Measurements from ENCODE around the gene CDH4.

CDH4 gene

DNA sequence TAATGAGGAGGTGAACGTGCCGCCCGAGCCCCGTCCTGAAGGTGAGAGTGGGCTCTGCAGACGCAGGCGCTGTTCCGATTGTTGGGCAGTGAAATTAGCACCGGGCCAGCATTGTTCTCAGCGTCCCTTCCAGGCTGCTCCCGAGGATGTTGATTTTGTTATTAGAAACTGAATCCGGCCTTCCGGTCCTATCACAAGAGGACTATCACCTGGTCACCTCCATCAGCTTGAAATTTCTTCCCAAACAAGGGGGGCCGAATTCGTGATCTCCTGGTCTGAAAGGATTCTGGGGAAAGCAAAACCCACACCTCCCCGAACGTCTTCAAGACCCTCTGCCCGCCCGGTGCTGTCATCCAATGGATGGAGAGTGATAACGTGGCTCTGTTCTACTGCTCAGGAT is 627.6 kb downstream of the CDH4 start:
- DNase-seq = no peak

DNA sequence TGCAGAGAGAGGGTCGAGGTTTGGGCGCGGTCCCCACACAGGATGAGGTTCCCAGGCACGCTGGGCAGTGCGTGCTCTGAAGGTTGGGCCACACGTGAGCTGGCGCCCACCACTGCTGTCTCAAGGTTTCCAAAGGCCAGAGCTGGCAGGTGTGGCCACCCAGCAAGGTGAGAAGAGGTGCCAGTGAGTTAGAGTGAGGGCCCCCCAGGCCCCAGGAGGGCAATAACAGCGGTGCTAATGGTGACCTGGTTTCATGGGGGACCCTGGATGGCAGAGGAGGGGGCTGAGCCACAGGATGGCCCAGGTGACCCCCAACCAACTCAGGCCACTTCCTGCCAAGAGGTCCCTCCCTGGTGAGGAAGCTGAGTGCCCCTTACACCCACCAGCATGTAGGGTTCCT is 628.6 kb downstream of the CDH4 start:
- no peak for DNase-seq

DNA sequence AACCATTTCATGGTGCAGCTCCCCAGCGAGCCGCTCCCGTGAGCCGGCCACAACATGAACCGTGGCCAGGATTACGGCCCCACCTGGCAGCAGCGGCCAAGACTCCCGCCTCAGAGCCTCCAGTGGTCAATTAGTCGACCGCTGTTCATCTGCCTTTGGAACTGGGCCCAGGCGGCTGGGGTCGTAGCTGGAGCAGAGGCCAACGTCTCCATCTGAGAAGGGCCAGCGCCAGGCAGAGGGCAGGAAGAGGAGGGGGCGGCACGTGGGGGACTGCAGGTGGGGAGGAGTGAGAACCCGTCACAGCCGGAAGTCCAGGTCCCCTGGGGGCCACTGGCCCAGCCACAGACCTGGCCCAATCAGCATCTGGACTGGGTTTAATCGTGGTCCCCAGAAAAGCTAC is 629.4 kb downstream of the CDH4 start:
- no peak for DNase-seq

DNA sequence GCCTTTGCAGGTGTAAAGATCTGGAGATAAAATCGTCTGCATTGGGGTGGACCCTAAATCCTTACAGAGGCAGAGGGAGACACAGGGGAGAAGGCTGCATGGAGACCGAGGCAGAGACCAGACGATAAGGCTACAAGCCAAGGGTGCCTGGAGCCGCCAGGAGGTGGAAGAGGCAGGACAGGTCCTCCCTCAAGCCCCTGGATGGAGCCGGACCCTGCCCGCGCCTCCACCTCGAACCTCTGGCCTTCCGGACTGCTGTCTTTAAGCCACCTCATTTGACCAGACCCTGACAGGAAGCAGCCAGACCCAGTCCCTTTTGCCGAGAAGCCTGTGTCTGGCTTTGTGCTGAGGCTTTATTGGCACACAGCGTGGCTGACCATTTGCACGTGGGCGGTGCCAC is 629.8 kb downstream of the CDH4 start:
- DNase-seq = no peak

DNA sequence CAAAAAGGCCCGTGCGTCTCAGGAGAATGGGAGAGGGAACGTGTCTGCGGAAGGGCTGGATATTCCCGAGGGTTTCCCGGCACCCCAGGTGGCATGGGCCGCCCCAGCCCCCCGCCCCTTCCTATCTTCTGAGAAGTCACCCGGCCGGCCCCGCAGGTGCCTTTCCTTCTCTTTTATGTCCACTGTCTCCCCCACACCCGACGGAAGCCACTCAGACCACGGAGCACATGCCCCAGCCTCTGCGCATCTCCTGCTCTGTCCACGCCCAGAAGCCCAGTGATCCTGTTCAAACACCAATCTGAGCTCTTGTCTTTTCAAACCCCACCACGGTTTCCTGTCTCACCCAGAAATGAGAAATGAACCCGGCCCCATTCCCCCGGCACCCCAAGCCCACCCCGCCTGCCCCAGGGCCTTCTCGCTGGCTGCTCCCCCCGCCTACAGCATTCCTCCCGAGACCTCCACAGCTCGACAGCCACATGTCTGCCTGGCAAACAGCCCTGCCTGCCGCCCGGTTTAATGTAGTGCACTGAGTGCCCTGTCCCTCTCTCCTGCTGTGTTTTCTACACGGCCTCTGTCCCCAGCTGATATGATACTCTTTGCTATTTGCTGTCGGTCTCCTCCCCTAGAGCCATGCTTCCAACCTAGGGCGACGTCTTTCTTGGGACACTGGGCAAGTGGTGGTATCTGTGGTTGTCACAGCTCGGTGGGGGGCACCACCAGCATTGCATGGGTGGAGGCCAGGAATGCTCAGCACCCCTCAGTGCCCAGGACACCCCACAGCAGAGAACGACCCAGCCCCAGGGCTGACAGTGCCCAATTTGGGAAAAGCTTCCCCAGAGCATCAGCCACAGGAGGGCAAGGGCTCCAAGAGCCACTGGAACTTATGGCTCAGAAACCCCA is 630.9 kb downstream of the CDH4 start:
- no peak for DNase-seq

DNA sequence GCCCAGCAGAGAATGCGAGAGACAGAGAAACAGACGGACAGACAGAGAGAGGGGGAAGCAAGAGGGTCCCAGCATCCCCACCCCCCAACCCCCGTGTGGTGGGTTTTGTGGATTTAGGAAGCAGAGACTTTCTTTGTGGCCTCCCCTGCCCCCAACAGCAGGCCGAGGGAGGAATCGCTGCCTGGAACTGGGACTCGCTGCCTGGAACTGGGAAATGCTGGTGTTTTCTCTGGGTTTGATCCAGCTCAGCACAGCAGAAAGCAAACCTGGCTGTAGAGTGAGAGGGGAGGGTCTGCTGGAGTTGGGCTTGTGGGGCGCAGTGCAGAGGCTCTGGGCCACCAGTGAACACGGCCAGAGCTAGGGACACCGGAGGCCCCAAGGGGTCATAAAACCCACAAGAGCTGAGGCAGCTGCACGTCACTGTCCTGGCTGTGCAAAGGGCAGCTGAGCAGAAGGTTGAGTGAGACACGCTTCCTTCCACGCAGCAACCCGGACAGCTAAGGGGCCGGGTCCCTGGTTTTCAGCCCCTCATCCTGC is 631.9 kb downstream of the CDH4 start:
- no peak for DNase-seq

DNA sequence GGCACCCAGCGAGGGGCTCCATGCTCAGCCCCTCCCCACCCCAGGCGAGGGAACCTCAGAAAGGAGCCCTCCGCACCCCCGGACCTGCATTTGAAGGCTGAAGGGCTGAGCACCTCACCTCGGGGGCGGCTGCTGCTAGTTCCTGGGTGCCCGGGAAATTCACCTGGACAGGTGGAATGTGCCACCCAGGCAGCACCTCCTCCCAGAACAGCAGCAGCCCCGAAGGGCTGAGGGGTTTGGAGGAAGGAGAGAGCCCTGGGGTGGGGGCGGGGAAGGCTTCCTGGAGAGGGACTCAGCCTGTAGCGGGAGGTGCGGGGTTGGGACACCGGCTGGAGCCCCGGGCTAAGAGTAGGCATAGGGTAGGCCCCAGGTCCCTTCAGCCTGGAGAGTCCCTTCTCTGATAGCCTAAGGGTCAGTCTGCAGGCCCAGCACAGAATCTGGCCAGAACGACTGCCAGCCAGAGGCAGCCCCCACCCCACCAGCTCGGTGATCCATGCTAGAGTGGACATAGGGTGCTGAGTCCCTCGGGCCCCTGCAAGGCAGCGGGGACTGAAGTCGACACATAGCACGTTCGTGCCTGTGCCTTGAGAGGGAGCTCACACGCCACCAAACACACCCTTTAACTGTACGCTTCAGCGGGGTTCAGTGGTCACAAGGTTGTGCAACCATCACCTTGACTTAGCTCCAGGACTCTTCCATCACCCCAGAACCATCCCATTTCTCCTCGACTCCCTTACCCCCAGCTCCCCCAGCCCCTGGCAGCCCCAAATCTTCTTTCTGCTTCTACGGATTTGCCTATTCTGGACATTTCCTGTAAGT is 632.7 kb downstream of the CDH4 start:
- no peak for DNase-seq

DNA sequence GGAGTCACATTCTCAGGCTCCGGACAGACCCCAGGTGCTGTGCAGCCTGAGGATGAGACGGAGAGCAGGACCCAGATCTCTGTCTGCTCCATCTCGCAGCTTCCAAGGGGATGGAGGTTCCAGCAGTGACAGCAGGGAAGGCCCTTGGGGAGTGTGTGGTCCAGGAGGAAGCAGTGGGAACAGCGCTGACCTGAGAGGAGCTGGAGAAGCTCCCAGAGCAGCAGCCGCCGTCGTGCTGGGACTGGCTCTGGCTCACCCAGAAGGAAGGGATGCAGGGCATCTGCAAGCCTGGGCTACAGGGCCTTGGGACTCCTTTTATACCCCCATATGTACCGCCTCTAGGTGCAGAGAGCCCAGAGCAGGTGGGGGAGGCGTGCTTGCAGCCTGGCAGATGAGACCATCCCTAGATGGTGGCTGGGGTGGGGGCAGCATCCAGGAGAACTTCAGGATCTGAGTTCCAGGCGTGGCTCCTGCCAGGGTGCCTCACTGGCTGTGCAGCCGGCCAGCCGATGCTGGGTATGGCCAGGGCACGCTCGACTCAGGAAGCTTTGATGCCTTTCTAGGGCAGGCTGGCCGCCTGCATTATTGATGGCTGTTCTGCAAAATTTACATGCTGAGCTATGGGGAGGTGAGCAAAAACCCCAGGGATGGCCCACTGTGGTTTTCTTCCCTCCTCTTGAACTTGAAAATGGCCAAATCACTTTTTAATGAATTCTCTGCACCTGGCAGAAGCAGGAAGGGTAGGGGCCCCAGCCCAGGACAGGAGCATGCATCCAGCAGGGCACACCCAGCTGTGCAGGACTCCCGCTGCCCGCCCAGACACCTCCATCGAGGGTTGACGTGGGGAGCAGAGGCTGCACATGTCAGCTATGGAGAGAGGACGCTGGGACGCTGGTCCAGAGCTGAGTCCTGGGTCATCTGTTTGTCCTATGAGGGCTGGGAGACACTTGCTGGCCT is 634.0 kb downstream of the CDH4 start:
- DNase-seq = no peak

DNA sequence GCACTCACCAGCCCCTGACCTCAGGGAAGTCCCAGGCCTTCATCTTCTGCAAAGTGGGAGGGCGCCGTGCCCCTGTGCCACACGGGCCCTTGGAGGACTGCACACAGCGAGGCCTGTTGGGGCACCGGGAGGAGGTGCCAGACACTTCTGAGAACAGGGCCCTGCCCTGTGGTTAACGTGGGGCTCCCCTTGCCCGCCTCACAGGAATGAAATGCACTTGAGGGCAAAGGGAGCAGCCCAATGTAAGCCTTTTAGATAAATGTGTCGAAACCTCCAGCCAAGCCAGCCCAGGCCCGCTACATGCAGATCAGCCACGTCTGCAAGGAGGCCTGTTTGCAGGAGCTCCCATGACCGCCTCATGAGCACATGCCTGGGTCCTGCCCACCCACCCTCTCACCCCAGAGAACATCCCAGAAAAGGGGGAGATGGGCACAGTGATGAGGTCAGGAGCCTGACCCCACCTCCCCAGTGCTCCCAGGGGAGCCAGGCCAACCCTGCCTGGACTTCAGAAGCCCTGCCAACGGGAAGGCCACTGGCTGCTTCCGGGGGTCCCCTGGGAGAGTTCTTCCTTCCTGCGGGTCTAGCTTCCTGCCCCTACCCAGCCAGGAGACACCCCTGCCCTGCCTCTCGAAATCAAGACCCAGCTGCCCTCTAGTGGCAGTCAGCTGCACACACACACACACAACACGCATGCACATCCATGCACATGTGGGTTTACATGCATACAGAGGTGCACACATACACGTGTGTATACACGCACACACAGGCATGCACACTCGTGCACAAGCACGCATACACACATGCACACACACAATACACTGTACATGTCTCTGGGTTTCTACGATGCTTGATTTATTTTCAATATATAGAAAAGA is 634.9 kb downstream of the CDH4 start:
- peak; percentile 11 for DNase-seq

DNA sequence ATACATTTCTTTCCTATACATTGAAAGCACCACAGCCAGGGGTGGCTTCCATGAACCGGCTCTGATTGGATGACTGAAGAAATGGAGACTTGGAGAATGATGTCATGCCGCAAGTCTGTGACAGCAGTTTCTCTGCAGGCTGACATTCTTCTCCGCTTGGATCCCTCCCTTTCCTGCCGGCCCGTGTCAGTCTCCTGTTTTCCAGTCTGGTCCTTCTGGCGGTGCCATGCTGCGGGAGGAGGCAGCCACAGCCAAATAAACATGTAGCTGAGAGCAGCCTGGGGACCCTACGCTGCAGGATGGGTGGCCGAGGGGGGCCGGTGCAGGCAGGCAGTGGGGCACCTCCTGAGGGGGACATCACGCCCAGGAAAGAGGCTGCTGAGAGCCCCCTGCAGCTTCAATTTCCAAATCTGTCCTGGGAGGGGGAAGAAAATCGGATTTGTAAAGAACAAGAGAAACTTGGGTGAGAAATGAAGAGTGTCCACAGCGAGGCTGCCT is 635.6 kb downstream of the CDH4 start:
- DNase-seq = no peak

DNA sequence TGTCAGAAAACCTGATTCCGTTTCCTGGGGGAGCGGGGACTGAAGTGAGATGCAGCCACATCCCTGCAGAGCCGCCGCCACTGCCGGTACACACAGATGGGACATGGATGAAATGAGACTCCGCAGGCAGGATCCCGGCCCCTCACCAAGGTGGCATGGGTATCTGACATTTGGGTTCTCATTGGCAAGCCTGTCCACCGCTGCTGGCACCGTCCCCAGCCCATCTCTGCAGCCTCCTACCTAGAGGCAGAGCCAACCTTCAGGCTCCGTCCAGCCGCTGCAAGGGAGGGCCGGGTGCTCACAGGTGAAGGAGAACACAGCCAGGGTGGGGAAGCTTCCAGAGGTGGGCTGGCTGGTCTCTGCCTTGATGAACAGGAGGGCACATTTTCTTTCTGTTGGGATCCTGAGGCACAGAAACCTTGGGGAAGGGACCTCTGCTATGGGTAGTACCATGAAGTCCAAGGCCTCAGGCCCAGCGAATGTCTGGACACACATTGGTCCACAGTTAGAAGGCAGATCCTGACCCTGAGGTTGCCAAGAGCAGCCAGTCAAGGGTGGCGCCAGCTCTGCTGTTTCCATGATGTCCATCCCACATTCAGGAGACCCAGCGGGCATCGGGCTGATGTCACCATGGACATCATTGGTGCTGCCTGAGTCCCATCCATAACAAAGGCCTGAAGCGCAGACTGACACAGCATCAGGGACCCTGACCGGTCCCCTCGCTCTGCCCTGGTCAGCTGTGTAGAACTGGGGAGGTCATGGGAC is 636.2 kb downstream of the CDH4 start:
- no peak for DNase-seq

DNA sequence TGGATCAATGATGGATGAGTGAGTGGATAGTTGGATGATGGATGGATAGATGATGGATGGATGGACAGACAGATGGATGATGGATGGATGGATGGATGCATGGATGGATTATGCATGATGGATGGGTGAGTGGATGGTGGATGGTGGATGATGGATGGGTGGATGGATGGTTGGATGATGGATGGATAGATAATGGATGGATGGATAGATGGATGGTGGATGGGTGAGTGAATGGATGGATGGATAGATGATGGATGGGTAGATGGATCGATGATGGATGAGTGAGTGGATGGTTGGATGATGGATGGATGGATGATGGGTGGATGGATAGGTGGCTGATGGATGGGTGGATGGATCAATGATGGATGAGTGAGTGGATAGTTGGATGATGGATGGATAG is 637.6 kb downstream of the CDH4 start:
- DNase-seq = no peak

DNA sequence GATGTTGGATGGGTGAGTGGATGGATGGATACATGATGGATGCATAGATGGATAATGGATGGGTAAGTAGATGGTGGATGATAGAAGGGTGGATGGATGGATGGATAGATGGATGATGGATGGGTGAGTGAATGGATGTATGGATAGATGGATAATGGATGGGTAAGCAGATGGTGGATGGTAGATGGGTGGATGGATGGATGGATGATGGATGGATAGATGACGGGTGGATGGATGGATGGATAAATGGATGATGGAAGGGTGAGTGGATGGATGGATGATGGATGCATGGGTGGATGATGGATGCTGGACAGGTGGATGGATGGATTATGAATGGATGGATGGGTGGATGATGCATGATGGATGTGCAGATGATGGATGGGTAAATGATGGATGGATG is 638.1 kb downstream of the CDH4 start:
- DNase-seq = no peak

DNA sequence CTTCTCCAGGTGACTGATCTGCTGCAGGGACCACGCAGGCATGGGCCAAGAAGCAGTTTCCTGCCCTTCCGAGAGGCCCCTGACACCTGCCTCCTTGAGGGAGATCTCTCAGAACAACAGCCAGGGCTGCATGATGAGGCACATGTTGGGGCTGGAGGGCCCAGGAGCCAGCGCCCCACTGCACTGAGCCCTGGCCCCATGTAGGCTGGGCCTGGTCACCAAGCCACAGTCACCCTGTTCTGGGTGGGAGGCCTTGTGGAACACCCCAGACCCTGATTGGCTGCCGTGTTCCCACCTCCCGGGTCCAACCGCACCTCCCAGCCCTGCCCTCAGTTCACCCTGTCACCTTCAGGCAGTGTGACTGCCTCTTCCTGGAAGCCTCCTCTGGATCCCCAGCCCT is 639.4 kb downstream of the CDH4 start:
- DNase-seq = no peak

DNA sequence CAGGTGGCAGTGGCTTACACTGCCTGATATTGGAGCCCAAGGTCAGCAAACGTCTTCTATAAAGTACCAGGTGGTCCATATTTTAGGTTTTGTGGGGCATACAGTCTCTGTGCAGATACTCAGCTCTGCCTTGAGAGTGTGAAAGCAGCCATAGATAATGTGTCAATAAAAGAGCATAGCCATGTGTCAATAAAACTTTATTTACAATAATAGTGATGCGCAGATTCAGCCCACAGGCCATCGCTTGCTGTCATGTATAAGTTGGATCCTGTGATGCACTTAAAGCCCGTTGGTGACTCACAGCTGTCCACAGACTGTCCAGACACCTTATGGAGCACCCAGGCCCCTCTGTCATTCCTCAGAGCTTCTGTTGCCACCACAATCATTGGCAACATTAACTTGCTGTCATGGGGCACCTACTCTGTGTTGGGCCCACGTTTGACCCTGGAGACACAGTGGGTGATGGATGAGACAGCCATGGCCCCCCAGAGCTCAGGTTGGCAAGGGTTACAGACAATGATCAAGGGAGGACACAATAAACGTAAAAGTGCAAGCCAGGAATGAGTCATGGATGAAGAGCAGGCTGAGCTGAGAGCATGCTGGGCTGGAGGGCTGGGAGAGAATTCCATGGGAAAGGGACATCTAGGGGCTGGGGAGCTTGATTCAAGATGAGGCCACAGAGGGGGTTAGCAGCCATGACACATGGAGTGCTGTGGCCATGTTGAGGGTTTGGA is 640.0 kb downstream of the CDH4 start:
- no peak for DNase-seq

DNA sequence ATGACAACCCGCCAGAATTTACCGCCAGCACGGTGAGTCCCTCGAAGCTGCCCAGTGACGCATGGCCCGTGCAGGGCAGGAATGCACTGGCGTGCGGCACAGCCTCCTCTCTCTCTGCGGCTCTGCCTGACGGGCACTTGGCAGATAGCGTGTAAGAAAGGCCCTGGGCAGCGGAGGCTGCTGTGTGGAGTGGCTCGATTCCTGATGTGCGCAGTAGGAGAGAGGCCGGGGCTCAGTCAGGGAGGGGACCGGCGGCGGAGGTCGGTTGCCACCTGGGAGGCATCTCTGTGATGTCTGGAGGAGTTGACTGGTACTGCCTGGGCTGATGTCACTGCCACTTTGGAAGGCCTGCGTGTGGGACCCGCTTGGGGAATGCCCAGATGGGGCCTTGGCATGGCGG is 643.0 kb downstream of the CDH4 start:
- DNase-seq = no peak

DNA sequence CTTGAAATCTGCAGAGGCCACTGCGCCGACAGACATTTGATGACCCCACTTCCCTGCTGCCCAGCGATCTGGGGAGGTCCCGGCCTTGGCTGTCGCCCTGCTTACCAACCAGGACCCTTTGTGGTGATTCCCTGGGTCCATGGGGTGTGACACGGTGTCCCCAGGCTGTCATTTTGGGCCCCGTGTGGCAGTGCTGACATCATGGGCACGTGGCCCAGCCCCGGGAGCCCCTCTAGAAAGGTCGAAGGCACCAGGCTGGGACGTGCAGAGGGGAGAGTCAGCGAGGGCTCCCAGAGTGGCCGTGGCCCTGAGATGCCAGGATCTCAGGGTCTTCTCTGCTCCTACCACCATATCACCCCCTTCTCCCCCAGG is 643.6 kb downstream of the CDH4 start:
- no peak for DNase-seq

DNA sequence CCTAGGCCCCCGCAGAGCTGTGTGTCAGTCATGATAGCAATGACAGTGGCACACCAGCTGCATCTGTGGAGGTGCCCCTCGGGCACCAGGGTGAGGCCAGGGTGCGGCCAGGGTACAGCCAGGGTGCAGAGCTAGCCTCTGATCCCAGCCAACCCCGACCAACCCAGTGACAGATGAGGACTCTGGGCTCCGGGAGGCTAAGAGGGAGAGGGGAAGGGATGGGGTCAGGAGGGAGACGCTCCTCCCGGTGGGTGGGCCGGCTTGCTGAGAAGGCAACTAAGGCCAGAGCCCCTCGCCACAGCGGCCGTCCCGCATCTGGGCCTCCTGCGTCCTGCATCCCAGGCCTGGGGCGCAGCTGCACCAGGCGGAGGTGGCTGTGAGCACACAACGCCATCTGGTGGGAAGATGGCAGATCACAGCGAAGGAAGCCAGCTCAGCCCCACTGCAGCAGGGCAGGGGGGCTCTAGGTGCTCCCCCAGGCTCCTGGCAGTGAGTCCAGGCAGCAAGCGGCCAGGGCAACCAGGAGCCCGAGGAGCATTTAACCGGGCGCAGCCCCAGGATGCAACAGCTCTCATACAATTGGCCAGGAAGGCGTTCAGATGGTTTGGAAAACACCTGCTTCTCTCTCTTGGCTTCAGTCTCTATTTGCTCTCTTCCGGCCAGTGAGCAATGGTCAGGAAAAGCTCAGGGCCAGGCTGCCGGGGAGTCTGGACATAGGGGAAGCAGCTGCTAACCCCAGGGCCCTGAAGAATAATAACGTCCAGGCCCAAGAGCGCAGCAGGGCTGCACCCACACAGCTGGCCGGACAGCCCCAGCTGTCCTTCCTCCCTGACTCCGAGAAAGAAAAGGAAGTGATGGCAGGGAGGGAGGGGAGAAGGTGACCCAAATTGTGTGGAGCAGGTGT is 644.2 kb downstream of the CDH4 start:
- DNase-seq = no peak
